SU-DHL-6 (cell line): ENCODE measurements around the gene ABCE1.

ENCODE experiments used
- EZH2phosphoT487 ChIP-seq: fragments of 200-600 bp; sonication (generic), shearing (Covaris generic); conservative IDR thresholded peaks from 2 replicates; pipeline ENCODE4 v1.6.1; 2018; ENCODE audit warnings: mild to moderate bottlenecking, antibody characterized with exemption, low read length, moderate library complexity, mixed read lengths
- TF ChIP-seq, protein P1 (sequence below): fragments of 200-600 bp; sonication (generic); IDR thresholded peaks from one replicate; pipeline ENCODE4 v1.5.1; 2017; ENCODE audit warnings: antibody characterized with exemption, mild to moderate bottlenecking, low read length, moderate library complexity; ENCODE audit not compliant: insufficient read depth, poor library complexity, severe bottlenecking

DNA sequence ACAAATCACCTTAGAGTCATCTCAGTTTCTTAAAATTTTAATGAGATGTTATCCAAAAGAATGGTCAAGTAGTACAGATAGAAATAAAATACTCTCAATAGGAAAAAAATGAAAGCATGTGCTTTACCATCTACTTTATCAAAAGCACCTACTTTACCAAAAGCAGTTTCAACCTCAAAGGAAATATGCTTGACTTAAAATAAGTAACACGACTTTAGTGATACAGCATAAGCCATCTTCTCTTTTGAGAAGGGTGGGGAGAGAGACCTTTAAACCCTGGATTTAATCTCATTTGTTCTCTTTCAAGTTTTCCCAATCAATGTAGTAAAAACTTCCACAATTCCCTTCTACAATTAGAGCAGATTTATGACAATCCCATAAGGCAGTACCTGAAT is 55.8 kb downstream of the ABCE1 start:
- TF ChIP-seq, protein P1, sequence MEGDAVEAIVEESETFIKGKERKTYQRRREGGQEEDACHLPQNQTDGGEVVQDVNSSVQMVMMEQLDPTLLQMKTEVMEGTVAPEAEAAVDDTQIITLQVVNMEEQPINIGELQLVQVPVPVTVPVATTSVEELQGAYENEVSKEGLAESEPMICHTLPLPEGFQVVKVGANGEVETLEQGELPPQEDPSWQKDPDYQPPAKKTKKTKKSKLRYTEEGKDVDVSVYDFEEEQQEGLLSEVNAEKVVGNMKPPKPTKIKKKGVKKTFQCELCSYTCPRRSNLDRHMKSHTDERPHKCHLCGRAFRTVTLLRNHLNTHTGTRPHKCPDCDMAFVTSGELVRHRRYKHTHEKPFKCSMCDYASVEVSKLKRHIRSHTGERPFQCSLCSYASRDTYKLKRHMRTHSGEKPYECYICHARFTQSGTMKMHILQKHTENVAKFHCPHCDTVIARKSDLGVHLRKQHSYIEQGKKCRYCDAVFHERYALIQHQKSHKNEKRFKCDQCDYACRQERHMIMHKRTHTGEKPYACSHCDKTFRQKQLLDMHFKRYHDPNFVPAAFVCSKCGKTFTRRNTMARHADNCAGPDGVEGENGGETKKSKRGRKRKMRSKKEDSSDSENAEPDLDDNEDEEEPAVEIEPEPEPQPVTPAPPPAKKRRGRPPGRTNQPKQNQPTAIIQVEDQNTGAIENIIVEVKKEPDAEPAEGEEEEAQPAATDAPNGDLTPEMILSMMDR = no peak
- no peak for TF ChIP-seq EZH2phosphoT487
